Loucy (cell line): ENCODE measurements around the gene RBMS3.
A peak's percentile ranks its signal among the peaks of the same experiment; 100 is the strongest.

Experiments
- H2AFZ ChIP-seq: fragments of 200-600 bp; sonication (generic); 2 replicates; pipeline ENCODE4 v1.6.0; 2016; ENCODE audit warnings: antibody characterized with exemption, mild to moderate bottlenecking, low read length, moderate library complexity
- H3F3A ChIP-seq: fragments of 200-600 bp; 2 replicates; pipeline ENCODE4 v1.6.0; 2016; ENCODE audit warnings: antibody characterized with exemption, low read depth, mild to moderate bottlenecking
- H3K27me3 ChIP-seq: fragments of 200-600 bp; sonication (generic); 2 replicates; pipeline ENCODE4 v1.6.1; 2014; ENCODE audit warnings: low read length, mild to moderate bottlenecking; ENCODE audit not compliant: insufficient read depth, poor library complexity, severe bottlenecking
- H3K36me3 ChIP-seq: fragments of 200-600 bp; sonication (generic); 2 replicates; pipeline ENCODE4 v1.6.1; 2016; ENCODE audit warnings: low read length; ENCODE audit not compliant: insufficient read depth
- H3K4me1 ChIP-seq: fragments of 200-600 bp; sonication (generic); 2 replicates; pipeline ENCODE4 v1.5.1; 2014; ENCODE audit warnings: low read length, mild to moderate bottlenecking; ENCODE audit not compliant: insufficient read depth, poor library complexity, severe bottlenecking
- H3K4me2 ChIP-seq: fragments of 200-600 bp; sonication (generic); 2 replicates; pipeline ENCODE4 v1.6.0; 2014; ENCODE audit warnings: antibody characterized with exemption, low read length, low read depth, mild to moderate bottlenecking; ENCODE audit not compliant: poor library complexity, severe bottlenecking
- H3K4me3 ChIP-seq: fragments of 200-600 bp; sonication (generic); 2 replicates; pipeline ENCODE4 v1.5.1; 2014; ENCODE audit warnings: low read length, mild to moderate bottlenecking, mixed read lengths; ENCODE audit not compliant: poor library complexity, severe bottlenecking
- H3K79me2 ChIP-seq: fragments of 200-600 bp; sonication (generic); 2 replicates; pipeline ENCODE4 v1.6.1; 2014; ENCODE audit warnings: low read length; ENCODE audit not compliant: insufficient read depth
- H3K9ac ChIP-seq: fragments of 200-600 bp; sonication (generic); 2 replicates; pipeline ENCODE4 v1.6.0; 2014; ENCODE audit warnings: mild to moderate bottlenecking, low read depth, low read length, moderate library complexity; ENCODE audit not compliant: poor library complexity, severe bottlenecking
- H3K9me2 ChIP-seq: fragments of 200-600 bp; sonication (generic); replicated peaks from 2 replicates; pipeline ENCODE4 v1.6.1; 2016; ENCODE audit warnings: low read depth, low read length, mixed read lengths
- H3K9me3 ChIP-seq: fragments of 200-600 bp; sonication (generic); 2 replicates; pipeline ENCODE4 v1.6.1; 2014; ENCODE audit warnings: mild to moderate bottlenecking, antibody characterized with exemption, low read length, low read depth; ENCODE audit not compliant: insufficient read depth
- H4K20me1 ChIP-seq: fragments of 200-600 bp; sonication (generic); 2 replicates; pipeline ENCODE4 v1.6.0; 2014; ENCODE audit warnings: antibody characterized with exemption, low read length, mild to moderate bottlenecking; ENCODE audit not compliant: insufficient read depth, poor library complexity, severe bottlenecking
- CTCF ChIP-seq: fragments of 200-600 bp; sonication (generic); conservative IDR thresholded peaks from 2 replicates; pipeline ENCODE4 v1.5.1; 2014; ENCODE audit warnings: mild to moderate bottlenecking, antibody characterized with exemption, low read length
- EZH2phosphoT487 ChIP-seq: fragments of 200-600 bp; IDR thresholded peaks from 2 replicates; pipeline ENCODE4 v1.6.1; 2018; ENCODE audit warnings: antibody characterized with exemption, mild to moderate bottlenecking, moderate library complexity, borderline replicate concordance

The RBMS3 gene

GRCh38 chr3:29436612-29437323 lies 155.9 kb downstream of the RBMS3 start:
- Histone ChIP-seq H3K27me3 (no peaks in the 10 kb centered on the region), H3K79me2 (no peaks in the 10 kb centered on the region), H3K4me3 (no peak overlapping the region), H3K36me3 (no peaks in the 10 kb centered on the region), H4K20me1 (no peaks in the 10 kb centered on the region), H3K4me2 (no peak overlapping the region), H2AFZ (no peak overlapping the region), H3K9ac (no peak overlapping the region), H3F3A (no peaks in the 10 kb centered on the region), H3K4me1 (no peaks in the 10 kb centered on the region), H3K9me2 (no peaks in the 10 kb centered on the region), H3K9me3 (no peaks in the 10 kb centered on the region)
- TF ChIP-seq EZH2phosphoT487, result no peak
- no peak for TF ChIP-seq CTCF

- Histone ChIP-seq H3K36me3 (no peaks in the 10 kb centered on the region), H3K4me3 (no peak overlapping the region), H3K4me1 (no peaks in the 10 kb centered on the region), H3K9me2 (no peaks in the 10 kb centered on the region), H3F3A (no peaks in the 10 kb centered on the region), H3K27me3 (no peaks in the 10 kb centered on the region), H3K79me2 (no peaks in the 10 kb centered on the region), H3K9me3 (no peaks in the 10 kb centered on the region), H2AFZ (no peak overlapping the region), H4K20me1 (no peaks in the 10 kb centered on the region), H3K4me2 (no peak overlapping the region), H3K9ac (no peak overlapping the region)
- TF ChIP-seq EZH2phosphoT487, result no peak
- no peak for TF ChIP-seq CTCF
Observed at GRCh38 chr3:29438580-29438979, 157.7 kb downstream of the RBMS3 start.

- no peaks in the 10 kb centered on the region for H3K9me3 ChIP-seq
- H3K27me3 ChIP-seq, result no peaks in the 10 kb centered on the region
- no peaks in the 10 kb centered on the region for H3F3A ChIP-seq
- no peak overlapping the region for H3K9ac ChIP-seq
- no peaks in the 10 kb centered on the region for H3K9me2 ChIP-seq
- H4K20me1 ChIP-seq, result no peaks in the 10 kb centered on the region
- no peaks in the 10 kb centered on the region for H3K4me1 ChIP-seq
- H3K4me3 ChIP-seq, result peak overlapping the region; percentile 37
- no peak for TF ChIP-seq CTCF
- no peak for TF ChIP-seq EZH2phosphoT487
- no peaks in the 10 kb centered on the region for H3K79me2 ChIP-seq
- peak overlapping the region; percentile 51 for H3K4me2 ChIP-seq
- H3K36me3 ChIP-seq, result no peaks in the 10 kb centered on the region
- H2AFZ ChIP-seq, result peak overlapping the region; percentile 58; the same call in 1 of the 2 replicates
Observed at GRCh38 chr3:29440413-29441305, 159.8 kb downstream of the RBMS3 start.
